GM21390 (cell line): ENCODE measurements around the gene RNF220.

Experiments used
- ATAC-seq: cut with Tn5 transposase; IDR thresholded peaks from one replicate; pipeline ENCODE4 v1.9.1; 2021; ENCODE audit not compliant: unreplicated experiment

RNF220 gene

DNA sequence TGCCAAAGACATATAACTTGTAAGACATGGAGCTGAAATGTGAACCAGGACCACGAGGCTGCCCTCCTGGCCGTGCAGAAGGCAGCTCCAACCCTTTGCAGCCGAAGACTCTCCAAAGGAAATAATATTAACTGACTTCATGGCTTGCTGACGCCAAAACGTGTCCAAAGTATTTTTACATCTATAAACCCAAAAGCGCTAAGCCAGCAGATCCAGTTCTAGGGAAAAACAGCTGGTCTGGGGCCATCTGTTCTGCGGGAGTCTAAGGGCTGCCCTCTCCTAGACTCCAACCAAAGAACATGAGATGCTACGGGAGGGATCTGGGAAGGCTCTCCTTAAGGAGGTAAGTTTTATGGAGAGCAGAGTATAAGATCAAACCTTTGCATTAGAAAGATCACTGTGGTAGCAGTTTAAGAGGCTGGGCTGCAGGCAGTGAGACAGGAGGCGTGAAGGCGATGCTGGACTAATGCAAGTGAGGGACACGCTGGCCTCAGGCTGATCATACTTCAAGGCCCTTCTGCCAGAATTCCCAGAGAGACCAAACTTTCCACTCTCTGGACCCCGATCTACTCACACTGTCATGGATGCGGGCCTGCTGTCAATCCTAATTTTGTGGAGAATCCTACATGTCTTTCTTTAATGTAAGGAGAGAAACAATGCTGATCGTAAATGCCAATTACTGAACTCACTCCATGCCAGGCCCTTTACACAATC is 268.1 kb downstream of the RNF220 start:
- ATAC-seq, result no peak

DNA sequence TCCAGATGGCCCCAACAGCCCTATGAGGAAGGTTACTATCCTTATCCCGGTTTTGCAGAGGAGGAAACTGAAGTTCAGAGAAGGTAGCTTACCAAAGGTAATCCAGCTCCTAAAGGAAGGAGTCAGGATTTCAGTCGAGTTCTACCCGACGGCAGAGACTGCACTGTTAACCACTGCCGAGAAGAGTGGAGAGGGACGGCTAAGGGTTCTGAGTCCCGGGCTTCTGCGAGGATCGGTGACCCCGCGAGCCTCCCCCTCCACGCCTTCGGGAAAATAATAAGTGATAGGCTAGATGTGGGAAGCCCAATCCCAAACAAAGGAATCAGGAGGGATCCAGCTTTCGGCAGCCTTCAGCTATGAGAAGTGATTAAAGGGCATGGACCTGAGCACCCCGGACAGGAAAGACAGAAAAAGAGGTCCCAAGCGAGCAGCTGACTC is 268.6 kb downstream of the RNF220 start:
- peak; percentile 1 for ATAC-seq

GRCh38 chr1:44674113-44675000 is 269.3 kb downstream of the RNF220 start, which contains the start of the genes ARMH1 and TMEM53:
Gene ARMH1 (plus strand): TSS chr1:44674714. CDS start chr1:44689698, 14,984 bp downstream.
Gene TMEM53 (minus strand): TSS chr1:44674481. CDS start chr1:44674391, 90 bp downstream.
- ATAC-seq, result peak; percentile 82

DNA sequence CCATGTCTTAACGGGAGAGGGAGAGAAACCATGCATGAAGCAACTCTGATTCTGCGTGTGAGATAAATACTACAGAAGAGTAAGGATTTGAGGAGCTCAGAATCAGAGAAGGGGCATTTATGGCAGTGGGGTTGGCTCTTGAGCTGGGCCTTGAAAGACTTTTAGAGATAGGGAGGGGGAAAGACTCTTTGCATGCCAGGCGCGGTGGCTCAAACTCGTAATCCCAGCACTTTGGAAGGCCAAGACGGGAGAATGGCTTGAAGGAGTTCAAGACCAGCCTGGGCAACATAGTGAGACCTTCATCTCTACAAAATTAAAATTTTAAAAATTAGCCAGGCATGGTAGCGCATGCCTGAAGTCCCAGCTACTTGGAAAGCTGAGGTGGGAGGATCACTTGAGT is 270.1 kb downstream of the RNF220 start:
- ATAC-seq, result no peak

- ATAC-seq, result no peak
Observed at GRCh38 chr1:44676484-44677200, 271.6 kb downstream of the RNF220 start.

DNA sequence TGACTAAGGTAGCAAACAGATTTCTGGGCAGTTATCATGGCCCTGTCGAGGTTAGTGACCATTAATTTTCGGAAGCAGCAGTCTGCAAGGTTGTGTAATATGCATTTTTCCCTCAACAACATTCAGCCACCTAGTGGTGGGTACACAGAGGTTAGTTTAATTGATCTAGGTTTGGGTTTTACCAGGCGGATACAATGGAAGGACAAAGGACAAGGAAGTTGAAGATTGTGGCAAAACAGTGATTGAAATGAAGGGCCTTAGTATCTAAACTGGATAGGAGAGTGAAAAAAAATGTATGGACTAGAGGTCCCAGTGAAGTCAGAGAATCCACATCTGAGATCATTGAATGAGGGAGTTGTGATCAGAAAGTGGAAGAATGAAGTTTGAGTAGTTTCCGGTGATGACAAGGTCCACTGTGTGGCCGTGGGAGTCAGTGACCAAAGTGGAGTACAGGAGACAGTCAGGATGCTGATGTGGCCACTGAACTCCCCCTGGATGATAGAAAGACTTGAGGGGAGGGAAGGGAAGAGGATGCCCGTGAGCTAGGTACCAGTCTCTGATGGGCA is 272.2 kb downstream of the RNF220 start:
- ATAC-seq, result no peak

- no peak for ATAC-seq
Observed at GRCh38 chr1:44678120-44678519, 273.1 kb downstream of the RNF220 start.

DNA sequence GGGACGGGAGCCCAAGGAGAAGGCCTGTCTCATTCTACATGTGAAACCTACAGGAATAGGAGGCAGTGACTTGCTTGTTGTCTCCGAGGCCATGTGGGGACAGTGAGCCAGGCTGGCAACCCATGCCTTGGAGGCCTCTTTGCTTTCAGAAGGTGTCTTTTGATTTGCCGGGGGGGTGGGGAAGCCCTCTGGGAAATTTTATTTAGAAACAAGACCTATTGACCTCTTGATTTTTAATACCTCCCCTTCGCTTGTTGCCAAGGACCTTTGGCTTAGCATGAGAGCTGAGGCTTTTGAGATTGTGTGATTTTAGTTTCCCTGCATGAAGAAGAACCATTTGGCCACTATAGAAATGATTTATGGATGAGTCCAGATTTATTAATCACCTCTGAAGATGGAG is 273.6 kb downstream of the RNF220 start:
- ATAC-seq, result no peak

DNA sequence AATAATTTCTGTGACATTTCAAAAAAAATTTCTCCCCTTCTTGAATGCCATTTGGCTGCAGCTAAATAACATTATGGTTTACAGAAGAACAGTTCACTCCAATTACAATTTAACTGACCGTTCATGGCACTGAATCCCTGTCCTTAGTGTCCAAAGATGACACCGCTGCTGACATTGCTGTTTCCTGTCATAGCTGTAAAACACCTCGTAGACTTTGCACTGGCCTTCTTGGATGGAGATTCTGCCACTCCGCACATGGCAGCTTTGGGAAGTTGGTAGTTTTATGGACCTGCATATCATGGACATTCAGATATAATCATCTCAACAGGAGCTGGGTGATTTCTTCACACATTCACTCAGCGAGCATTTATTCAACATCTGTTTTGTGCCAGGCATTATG is 274.4 kb downstream of the RNF220 start:
- no peak for ATAC-seq

DNA sequence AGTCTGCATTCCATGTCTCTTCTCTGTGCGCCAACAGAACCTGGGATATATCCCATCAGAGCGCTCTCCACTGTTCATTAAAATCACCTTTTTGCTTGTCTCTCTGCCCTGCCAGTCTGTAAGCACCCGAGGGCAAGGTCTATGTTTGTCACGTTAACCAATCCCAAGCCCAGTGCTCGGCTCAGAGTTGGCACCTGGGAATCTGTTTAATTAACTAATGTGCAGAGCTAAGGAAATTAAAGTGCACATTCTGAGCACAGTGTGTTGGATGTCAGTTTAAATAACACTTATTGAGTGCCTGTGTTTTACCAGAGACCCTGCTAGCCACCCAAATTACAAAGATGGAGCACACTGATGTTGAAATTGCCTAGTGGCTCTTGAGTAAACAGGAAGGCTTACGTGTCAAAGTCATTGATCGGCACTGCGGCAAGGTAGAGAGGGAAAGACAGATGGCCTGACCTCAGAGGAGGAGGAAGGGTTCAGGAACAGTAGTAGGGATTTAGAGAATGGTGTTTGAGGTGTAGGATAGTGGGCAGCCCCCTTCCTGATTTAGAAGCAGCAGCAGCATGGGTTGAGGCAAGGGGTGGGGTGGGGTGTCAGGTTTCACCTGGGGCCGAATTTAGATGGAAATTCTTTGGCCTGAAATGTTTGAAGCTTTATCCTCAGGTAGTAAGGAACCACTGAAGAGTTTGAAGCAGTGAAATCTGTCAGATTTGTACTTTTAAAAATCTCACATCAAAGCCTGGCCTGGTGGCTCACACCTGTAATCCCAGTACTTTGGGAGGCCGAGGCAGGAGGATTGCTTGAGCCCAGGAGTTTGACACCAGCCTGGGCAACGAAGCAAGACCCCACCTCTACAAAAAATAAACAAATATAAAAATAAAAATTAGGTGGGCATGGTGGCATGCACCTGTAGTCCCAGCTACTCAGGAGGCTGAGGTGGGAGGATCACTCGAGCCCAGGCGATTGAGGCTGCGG is 277.1 kb downstream of the RNF220 start:
- no peak for ATAC-seq

- no peak for ATAC-seq
Observed at GRCh38 chr1:44682883-44683265, 277.8 kb downstream of the RNF220 start.

GRCh38 chr1:44684525-44684924 is 279.5 kb downstream of the RNF220 start:
- peak; percentile 81 for ATAC-seq

GRCh38 chr1:44685218-44685617 is 280.2 kb downstream of the RNF220 start:
- no peak for ATAC-seq

DNA sequence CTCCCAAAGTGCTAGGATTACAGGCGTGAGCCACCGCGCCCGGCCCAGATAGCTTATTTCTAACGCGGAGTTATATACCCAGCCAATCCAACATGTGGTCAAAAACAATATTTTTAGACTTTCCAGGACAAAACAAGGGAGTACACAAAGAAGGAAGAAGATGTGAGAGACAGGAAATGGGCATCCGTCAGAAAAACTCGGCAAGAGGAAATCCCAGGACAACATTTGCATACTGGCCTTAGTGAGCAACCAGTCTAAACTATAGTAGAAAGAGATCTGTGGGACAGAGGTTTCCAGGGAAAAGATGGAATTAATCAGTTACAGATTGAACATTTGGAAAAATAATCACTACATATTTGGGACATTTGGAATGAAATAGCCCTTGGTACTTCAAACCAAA is 280.8 kb downstream of the RNF220 start:
- ATAC-seq, result no peak

DNA sequence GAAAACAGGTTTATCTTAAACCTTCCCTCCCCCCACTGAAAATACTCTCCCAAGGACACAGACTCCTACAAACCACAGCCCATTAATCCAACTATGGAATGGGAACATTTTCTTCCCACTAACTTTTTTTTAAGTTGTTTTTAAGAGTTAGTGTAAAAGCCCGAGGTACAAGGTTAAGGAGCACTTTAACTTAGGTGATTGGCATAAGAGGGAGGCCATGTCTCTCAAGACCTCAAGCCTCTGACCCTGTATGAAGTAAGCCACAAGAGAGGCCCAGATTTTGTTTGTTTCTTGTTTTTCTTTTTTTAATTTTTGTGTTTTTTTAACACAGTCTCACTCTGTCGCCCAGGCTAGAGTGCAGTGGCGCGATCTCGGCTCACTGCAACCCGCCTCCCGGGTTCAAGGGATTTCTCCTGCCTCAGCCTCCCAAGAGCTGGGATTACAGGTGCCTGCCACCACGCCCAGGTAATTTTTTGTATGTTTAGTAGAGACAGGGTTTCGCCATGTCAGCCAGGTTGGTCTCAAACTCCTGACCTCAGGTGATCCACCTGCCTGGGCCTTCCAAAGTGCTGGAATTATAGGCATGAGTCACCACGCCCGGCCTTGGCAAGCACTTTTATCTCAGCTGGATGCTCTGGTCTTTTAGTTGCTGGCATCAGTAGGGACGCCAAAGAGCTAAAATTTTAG is 283.8 kb downstream of the RNF220 start:
- no peak for ATAC-seq

DNA sequence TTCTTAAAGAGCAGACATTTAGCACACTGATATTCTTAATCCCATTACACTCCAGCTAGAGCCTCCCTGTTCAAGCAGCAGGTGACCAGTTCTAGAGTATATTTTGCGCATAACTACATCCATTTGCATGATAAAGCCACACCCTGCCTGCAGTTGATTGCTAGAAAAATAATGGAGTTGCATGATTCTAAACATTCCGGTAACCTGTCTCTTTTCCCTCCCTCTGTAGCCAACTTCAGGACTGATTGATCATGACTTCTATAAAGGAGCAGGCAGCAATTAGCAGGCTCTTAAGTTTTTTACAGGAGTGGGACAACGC is 284.4 kb downstream of the RNF220 start:
- no peak for ATAC-seq

DNA sequence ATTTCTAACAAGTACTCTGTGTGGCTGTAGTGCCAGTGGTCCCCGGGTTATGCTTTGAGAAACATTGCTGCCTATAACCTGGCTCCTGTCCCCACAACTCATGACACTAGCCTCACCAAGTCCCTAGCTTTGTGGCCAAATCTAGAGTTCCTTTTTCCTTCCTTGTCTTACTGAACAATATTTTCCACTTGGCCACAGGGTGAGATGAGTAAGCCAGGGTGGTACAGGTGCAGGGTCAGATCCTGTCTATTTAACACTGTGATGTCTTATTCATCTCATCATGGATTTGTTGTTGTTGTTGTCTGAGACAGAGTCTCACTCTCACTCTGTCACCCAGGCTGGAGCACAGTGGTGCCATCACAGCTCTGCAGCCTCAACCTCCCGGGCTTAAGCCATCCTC is 288.1 kb downstream of the RNF220 start:
- no peak for ATAC-seq

DNA sequence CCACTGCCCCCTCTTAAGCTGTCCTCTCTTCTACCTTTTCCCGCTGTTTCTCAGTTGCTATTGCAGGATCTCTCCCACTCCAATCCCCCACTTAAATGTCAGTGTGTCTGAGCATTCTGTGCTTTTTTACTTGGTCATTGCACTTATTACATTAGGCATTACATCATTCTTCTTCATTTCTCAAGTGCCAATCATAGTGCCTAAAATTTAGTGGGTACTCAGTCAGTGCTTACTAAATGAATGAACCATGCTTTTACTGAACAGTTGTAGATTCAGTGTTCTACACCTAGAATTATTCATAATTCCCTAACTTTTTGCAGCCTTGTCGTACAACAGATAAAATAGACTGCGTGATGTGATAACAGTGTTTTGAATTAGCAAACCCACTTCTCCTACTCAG is 288.8 kb downstream of the RNF220 start:
- ATAC-seq, result no peak

DNA sequence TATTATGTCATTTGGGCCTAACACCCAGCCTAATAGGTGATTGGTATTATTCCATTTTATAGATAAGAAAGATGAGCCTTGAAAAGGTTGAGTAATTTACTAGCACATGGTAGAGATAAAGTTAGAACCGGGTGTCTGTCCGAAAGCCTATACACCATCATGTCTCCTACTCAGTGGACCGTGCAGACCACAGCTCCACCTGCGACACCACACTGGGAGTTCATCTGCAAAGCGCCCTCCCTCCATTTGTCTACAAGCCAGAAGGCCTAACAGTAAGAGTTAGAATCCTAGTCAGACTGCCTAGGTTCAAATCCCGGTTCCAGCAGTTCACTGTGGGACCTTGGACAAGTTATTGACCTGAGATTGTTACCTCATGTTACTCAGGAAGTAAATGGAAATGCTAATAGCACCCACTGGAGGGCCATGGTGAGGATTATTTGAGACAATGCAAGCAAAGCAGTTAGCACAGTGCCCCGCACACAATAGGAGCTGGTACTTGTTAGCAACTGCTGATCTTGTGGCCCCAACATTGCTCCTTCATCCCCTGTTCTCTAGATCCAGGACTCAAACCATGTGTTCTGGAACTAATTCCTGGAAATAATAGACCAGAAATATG is 289.9 kb downstream of the RNF220 start:
- peak; percentile 82 for ATAC-seq
